Thoracic aorta (tissue), 2 donors: Measurements from ENCODE around the gene RIN2. TPM values are rescaled to one million over a fixed set of nuclear protein-coding genes. Genes with fewer than 3 reads are reported as not detected.

Source experiments
- ATAC-seq: fragments of 150-250 bp; one replicate; pipeline ENCODE4 v1.8.0; 2017; ENCODE audit warnings: low read depth; ENCODE audit not compliant: insufficient number of reproducible peaks, low FRiP score
- DNase-seq: peaks from one replicate; pipeline ENCODE4 v3.0.0-alpha.2; 2020; ENCODE audit warnings: low spot score
- H3K27ac ChIP-seq, 2 donors: fragments of 200-600 bp; sonication (generic); 1 replicate in 1 of 2; 2 replicates in 1 of 2; pipeline ENCODE4 v1.5.1; 2016; ENCODE audit warnings: mild to moderate bottlenecking in 2 of 2, moderate library complexity in 2 of 2
- H3K27me3 ChIP-seq: fragments of 200-600 bp; sonication (generic); replicated peaks from 2 replicates; pipeline ENCODE4 v1.6.0; 2016; ENCODE audit warnings: mild to moderate bottlenecking; ENCODE audit not compliant: insufficient read depth
- H3K36me3 ChIP-seq: fragments of 200-600 bp; sonication (generic); one replicate; pipeline ENCODE4 v1.5.1; 2016
- H3K4me1 ChIP-seq, 2 donors: fragments of 200-600 bp; sonication (generic); 1 replicate in 1 of 2; 2 replicates in 1 of 2; pipeline versions ENCODE4 v1.5.1 to v1.6.0; 2016; ENCODE audit warnings: low read depth in 2 of 2, mild to moderate bottlenecking in 1 of 2; ENCODE audit not compliant: control insufficient read depth in 1 of 2
- H3K4me3 ChIP-seq: fragments of 200-600 bp; sonication (generic); 2 replicates; pipeline ENCODE4 v1.5.1; 2016; ENCODE audit warnings: mild to moderate bottlenecking
- H3K9me3 ChIP-seq: fragments of 200-600 bp; sonication (generic); 2 replicates; pipeline ENCODE4 v1.5.1; 2016
- CTCF ChIP-seq: fragments of 200-600 bp; sonication (generic); IDR thresholded peaks from one replicate; pipeline ENCODE4 v1.5.1; 2019; ENCODE audit warnings: antibody characterized with exemption
- total RNA-seq, 2 donors: library from RNA; depleted of rRNA; stranded (reverse); fragments of >200 nt; gene quantifications; one replicate each; pipeline versions ENCODE4 v1.1.0 to v1.2.3, GENCODE V29; 2016

The RIN2 gene
- total RNA-seq, 2 donors from 2014 or later = 60.9 to 121 TPM

DNA sequence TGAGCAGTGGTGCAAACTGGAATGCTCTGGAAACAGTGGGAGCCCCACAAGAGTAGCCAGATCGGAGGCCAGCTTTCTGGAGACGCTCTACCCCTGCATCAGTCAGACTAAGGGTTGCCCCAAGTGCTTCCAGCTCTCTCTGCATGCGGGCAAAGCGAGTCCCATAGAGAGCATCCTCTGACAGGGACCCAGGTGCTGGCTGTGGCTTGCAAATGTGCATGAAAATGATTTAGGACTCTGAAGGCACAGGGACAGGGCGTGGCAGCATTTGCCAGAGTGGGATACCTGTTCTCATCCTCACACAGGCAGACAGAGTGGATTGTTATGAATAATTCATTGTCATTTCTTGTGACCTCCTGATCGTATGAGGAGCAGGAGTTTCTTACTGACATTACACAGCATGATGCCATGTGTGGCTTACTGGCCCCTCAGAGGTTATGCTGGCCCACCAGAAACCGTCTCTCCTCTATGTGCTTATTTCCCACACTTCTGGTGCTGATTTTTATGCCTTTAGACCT, 10.3 kb downstream of the RIN2 start:
- no peak overlapping the region for H3K4me3 ChIP-seq
- H3K4me1 ChIP-seq = no peaks in the 10 kb centered on the region
- no peaks in the 10 kb centered on the region for H3K36me3 ChIP-seq
- no peak for ATAC-seq
- no peak for TF ChIP-seq CTCF
- no peaks in the 10 kb centered on the region for H3K9me3 ChIP-seq
- H3K27ac ChIP-seq = no peak overlapping the region
- DNase-seq = no peak
- no peaks in the 10 kb centered on the region for H3K27me3 ChIP-seq

- no peak for ATAC-seq
- no peaks in the 10 kb centered on the region for H3K4me1 ChIP-seq
- H3K27ac ChIP-seq = no peak overlapping the region
- no peaks in the 10 kb centered on the region for H3K27me3 ChIP-seq
- H3K4me3 ChIP-seq = no peak overlapping the region
- no peaks in the 10 kb centered on the region for H3K36me3 ChIP-seq
- H3K9me3 ChIP-seq = no peaks in the 10 kb centered on the region
- no peak for TF ChIP-seq CTCF
- no peak for DNase-seq
Observed at GRCh38 chr20:19769507-19769906, 11.4 kb downstream of the RIN2 start.

- DNase-seq (no peak), ATAC-seq (no peak)
- Histone ChIP-seq H3K4me3 (no peak overlapping the region), H3K36me3 (no peaks in the 10 kb centered on the region), H3K9me3 (no peaks in the 10 kb centered on the region), H3K4me1 (peaks cover 0 to 6% of the 10 kb centered on the region in 2 donors), H3K27ac (no peak overlapping the region), H3K27me3 (no peaks in the 10 kb centered on the region)
- no peak for TF ChIP-seq CTCF
Observed at GRCh38 chr20:19770375-19770774, 12.3 kb downstream of the RIN2 start.

- no peak for TF ChIP-seq CTCF
- no peak for DNase-seq
- Histone ChIP-seq H3K4me1 (peaks cover 0 to 13% of the 10 kb centered on the region in 2 donors), H3K27ac (no peak overlapping the region), H3K4me3 (no peak overlapping the region), H3K9me3 (no peaks in the 10 kb centered on the region), H3K27me3 (no peaks in the 10 kb centered on the region), H3K36me3 (no peaks in the 10 kb centered on the region)
- ATAC-seq = no peak
Observed at GRCh38 chr20:19771031-19771430, 13.0 kb downstream of the RIN2 start.

GRCh38 chr20:19773471-19773870, 15.4 kb downstream of the RIN2 start:
- H3K36me3 ChIP-seq = no peaks in the 10 kb centered on the region
- H3K27me3 ChIP-seq = no peaks in the 10 kb centered on the region
- no peak overlapping the region for H3K27ac ChIP-seq
- DNase-seq = no peak
- H3K4me3 ChIP-seq = no peak overlapping the region
- ATAC-seq = no peak
- TF ChIP-seq CTCF = no peak
- no peaks in the 10 kb centered on the region for H3K9me3 ChIP-seq
- peaks cover 15 to 36% of the 10 kb centered on the region in 2 donors for H3K4me1 ChIP-seq
